DOHH2 (cell line): ENCODE data around the gene TAF1A.

Experiments
- H3F3A ChIP-seq: fragments of 200-600 bp; sonication (generic), shearing (Covaris generic); 2 replicates; pipeline ENCODE4 v1.6.0; 2016; ENCODE audit warnings: antibody characterized with exemption, mild to moderate bottlenecking; ENCODE audit not compliant: control insufficient read depth, insufficient read depth
- H3K27ac ChIP-seq: fragments of 200-600 bp; sonication (generic); 2 replicates; pipeline ENCODE4 v1.5.1; 2014; ENCODE audit warnings: low read depth, mild to moderate bottlenecking, low read length, moderate library complexity
- H3K27me3 ChIP-seq: fragments of 200-600 bp; sonication (generic); 2 replicates; pipeline ENCODE4 v1.6.1; 2014; ENCODE audit warnings: mild to moderate bottlenecking, low read length, mixed read lengths; ENCODE audit not compliant: control insufficient read depth
- H3K36me3 ChIP-seq: fragments of 200-600 bp; sonication (generic); 2 replicates; pipeline ENCODE4 v1.6.1; 2014; ENCODE audit warnings: mild to moderate bottlenecking, low read length, moderate library complexity, mixed read lengths; ENCODE audit not compliant: control insufficient read depth
- H3K4me1 ChIP-seq: fragments of 200-600 bp; sonication (generic); 2 replicates; pipeline ENCODE4 v1.6.1; 2014; ENCODE audit warnings: mild to moderate bottlenecking, low read length, mixed read lengths; ENCODE audit not compliant: control insufficient read depth
- H3K4me2 ChIP-seq: fragments of 200-600 bp; sonication (generic); 2 replicates; pipeline ENCODE4 v1.6.0; 2014; ENCODE audit warnings: mild to moderate bottlenecking, low read length, moderate library complexity
- H3K4me3 ChIP-seq: fragments of 200-600 bp; sonication (generic); 2 replicates; pipeline ENCODE4 v1.5.1; 2014; ENCODE audit warnings: mild to moderate bottlenecking, low read length, mixed read lengths
- H3K79me2 ChIP-seq: fragments of 200-600 bp; sonication (generic); 2 replicates; pipeline ENCODE4 v1.6.1; 2014; ENCODE audit warnings: mild to moderate bottlenecking, low read length, mixed read lengths; ENCODE audit not compliant: control insufficient read depth
- H3K9me2 ChIP-seq: fragments of 200-600 bp; sonication (generic); replicated peaks from 2 replicates; pipeline ENCODE4 v1.6.1; 2014; ENCODE audit warnings: mild to moderate bottlenecking, low read length, mixed read lengths; ENCODE audit not compliant: control insufficient read depth
- H3K9me3 ChIP-seq: fragments of 200-600 bp; sonication (generic); 2 replicates; pipeline ENCODE4 v1.6.1; 2014; ENCODE audit warnings: antibody characterized with exemption, low read length, mixed read lengths; ENCODE audit not compliant: control insufficient read depth, insufficient read depth
- H4K20me1 ChIP-seq: fragments of 200-600 bp; sonication (generic); 2 replicates; pipeline ENCODE4 v1.6.0; 2014; ENCODE audit warnings: low read depth, mild to moderate bottlenecking, antibody characterized with exemption, low read length, moderate library complexity; ENCODE audit not compliant: control insufficient read depth, insufficient read depth
- EZH2phosphoT487 ChIP-seq: fragments of 200-600 bp; sonication (generic); IDR thresholded peaks from 2 replicates; pipeline ENCODE4 v1.6.1; 2017; ENCODE audit warnings: borderline replicate concordance, mild to moderate bottlenecking, antibody characterized with exemption, low read length, moderate library complexity, mixed read lengths
- TF ChIP-seq, protein P1 (sequence below): fragments of 200-600 bp; sonication (generic); IDR thresholded peaks from one replicate; pipeline ENCODE4 v1.5.1; 2014; ENCODE audit warnings: antibody characterized with exemption, mild to moderate bottlenecking, low read depth, low read length; ENCODE audit not compliant: poor library complexity, severe bottlenecking

Gene TAF1A

GRCh38 chr1:222521299-222522104, 68.2 kb downstream of the TAF1A start:
- peaks cover 5% of the 10 kb centered on the region; the same call in 1 of the 2 replicates for H3K4me1 ChIP-seq
- no peak overlapping the region for H3K4me3 ChIP-seq
- H3K4me2 ChIP-seq, result no peak overlapping the region
- H3F3A ChIP-seq, result no peaks in the 10 kb centered on the region
- no peaks in the 10 kb centered on the region for H3K9me2 ChIP-seq
- no peaks in the 10 kb centered on the region for H4K20me1 ChIP-seq
- no peaks in the 10 kb centered on the region for H3K27me3 ChIP-seq
- no peaks in the 10 kb centered on the region for H3K9me3 ChIP-seq
- H3K79me2 ChIP-seq, result no peaks in the 10 kb centered on the region
- H3K36me3 ChIP-seq, result no peaks in the 10 kb centered on the region
- H3K27ac ChIP-seq, result no peak overlapping the region
- TF ChIP-seq, protein P1, sequence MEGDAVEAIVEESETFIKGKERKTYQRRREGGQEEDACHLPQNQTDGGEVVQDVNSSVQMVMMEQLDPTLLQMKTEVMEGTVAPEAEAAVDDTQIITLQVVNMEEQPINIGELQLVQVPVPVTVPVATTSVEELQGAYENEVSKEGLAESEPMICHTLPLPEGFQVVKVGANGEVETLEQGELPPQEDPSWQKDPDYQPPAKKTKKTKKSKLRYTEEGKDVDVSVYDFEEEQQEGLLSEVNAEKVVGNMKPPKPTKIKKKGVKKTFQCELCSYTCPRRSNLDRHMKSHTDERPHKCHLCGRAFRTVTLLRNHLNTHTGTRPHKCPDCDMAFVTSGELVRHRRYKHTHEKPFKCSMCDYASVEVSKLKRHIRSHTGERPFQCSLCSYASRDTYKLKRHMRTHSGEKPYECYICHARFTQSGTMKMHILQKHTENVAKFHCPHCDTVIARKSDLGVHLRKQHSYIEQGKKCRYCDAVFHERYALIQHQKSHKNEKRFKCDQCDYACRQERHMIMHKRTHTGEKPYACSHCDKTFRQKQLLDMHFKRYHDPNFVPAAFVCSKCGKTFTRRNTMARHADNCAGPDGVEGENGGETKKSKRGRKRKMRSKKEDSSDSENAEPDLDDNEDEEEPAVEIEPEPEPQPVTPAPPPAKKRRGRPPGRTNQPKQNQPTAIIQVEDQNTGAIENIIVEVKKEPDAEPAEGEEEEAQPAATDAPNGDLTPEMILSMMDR, result no peak
- TF ChIP-seq EZH2phosphoT487, result no peak
